OCI-LY1 (cell line): ENCODE measurements around the gene JAKMIP1.

Experiments used
- H2AFZ ChIP-seq: fragments of 200-600 bp; sonication (generic), shearing (Covaris generic); 2 replicates; pipeline ENCODE4 v1.6.0; 2014; ENCODE audit warnings: antibody characterized with exemption, mild to moderate bottlenecking, low read length
- H3F3A ChIP-seq: fragments of 200-600 bp; sonication (generic), shearing (Covaris generic); 2 replicates; pipeline ENCODE4 v1.6.0; 2014; ENCODE audit warnings: mild to moderate bottlenecking, antibody characterized with exemption, low read length, moderate library complexity; ENCODE audit not compliant: insufficient read depth
- H3K27ac ChIP-seq: fragments of 200-600 bp; sonication (generic); 2 replicates; pipeline ENCODE4 v1.5.1; 2014; ENCODE audit warnings: low read length, mixed run types, mild to moderate bottlenecking, low read depth; ENCODE audit not compliant: poor library complexity, severe bottlenecking
- H3K27me3 ChIP-seq: fragments of 200-600 bp; sonication (generic); 2 replicates; pipeline ENCODE4 v1.6.0; 2014; ENCODE audit warnings: antibody characterized with exemption, mild to moderate bottlenecking, low read length, moderate library complexity; ENCODE audit not compliant: insufficient read depth
- H3K36me3 ChIP-seq: fragments of 200-600 bp; sonication (generic); 2 replicates; pipeline ENCODE4 v1.6.1; 2014; ENCODE audit warnings: mild to moderate bottlenecking, antibody characterized with exemption, low read length, moderate library complexity, mixed read lengths; ENCODE audit not compliant: insufficient read depth
- H3K4me1 ChIP-seq: fragments of 200-600 bp; sonication (generic); 2 replicates; pipeline ENCODE4 v1.5.1; 2014; ENCODE audit warnings: mild to moderate bottlenecking, low read length, moderate library complexity; ENCODE audit not compliant: insufficient read depth, severe bottlenecking
- H3K4me2 ChIP-seq: fragments of 200-600 bp; sonication (generic), shearing (Covaris generic); 2 replicates; pipeline ENCODE4 v1.6.1; 2014; ENCODE audit warnings: low read length
- H3K4me3 ChIP-seq: fragments of 200-600 bp; sonication (generic); 2 replicates; pipeline ENCODE4 v1.5.1; 2014; ENCODE audit warnings: low read length, low read depth, mild to moderate bottlenecking, mixed read lengths; ENCODE audit not compliant: poor library complexity, severe bottlenecking
- H3K79me2 ChIP-seq: fragments of 200-600 bp; shearing (Covaris generic); 2 replicates; pipeline ENCODE4 v1.6.1; 2016; ENCODE audit warnings: mixed run types, low read length, mixed read lengths; ENCODE audit not compliant: insufficient read depth
- H3K9ac ChIP-seq: fragments of 200-600 bp; sonication (generic), shearing (Covaris generic); 2 replicates; pipeline ENCODE4 v1.6.1; 2014; ENCODE audit warnings: mild to moderate bottlenecking, low read length, mixed read lengths
- H3K9me2 ChIP-seq: fragments of 200-600 bp; sonication (generic), shearing (Covaris generic); 2 replicates; pipeline ENCODE4 v1.6.1; 2014; ENCODE audit warnings: low read depth, mild to moderate bottlenecking, low read length, mixed read lengths
- H3K9me3 ChIP-seq: fragments of 200-600 bp; shearing (Covaris generic); 2 replicates; pipeline ENCODE4 v1.6.1; 2014; ENCODE audit warnings: low read length, mixed read lengths
- H4K20me1 ChIP-seq: fragments of 200-600 bp; sonication (generic), shearing (Covaris generic); 2 replicates; pipeline ENCODE4 v1.6.0; 2016; ENCODE audit warnings: mild to moderate bottlenecking, low read length; ENCODE audit not compliant: insufficient read depth
- CTCF ChIP-seq: fragments of 200-600 bp; sonication (generic), shearing (Covaris generic); IDR thresholded peaks from 2 replicates; pipeline ENCODE4 v1.5.1; 2017; ENCODE audit warnings: mild to moderate bottlenecking, antibody characterized with exemption, low read length, moderate library complexity, mixed read lengths
- EZH2 ChIP-seq: fragments of 200-600 bp; sonication (generic), shearing (Covaris generic); IDR thresholded peaks from 2 replicates; pipeline ENCODE4 v1.8.0; 2017; ENCODE audit warnings: borderline replicate concordance, mixed run types, mild to moderate bottlenecking, antibody characterized with exemption, low read length, moderate library complexity, mixed read lengths

The JAKMIP1 gene

GRCh38 chr4:6041800-6042199, 158.5 kb downstream of the JAKMIP1 start:
- Histone ChIP-seq H3K27ac (no peak overlapping the region), H3K4me1 (no peaks in the 10 kb centered on the region), H3K27me3 (no peaks in the 10 kb centered on the region), H3K4me2 (no peak overlapping the region), H3F3A (no peaks in the 10 kb centered on the region), H3K36me3 (no peaks in the 10 kb centered on the region), H4K20me1 (no peaks in the 10 kb centered on the region), H3K79me2 (no peaks in the 10 kb centered on the region), H3K9me3 (no peaks in the 10 kb centered on the region), H3K9ac (no peak overlapping the region), H3K4me3 (no peak overlapping the region), H2AFZ (no peak overlapping the region), H3K9me2 (no peaks in the 10 kb centered on the region)
- no peak for TF ChIP-seq EZH2
- no peak for TF ChIP-seq CTCF

GRCh38 chr4:6038711-6039110, 161.6 kb downstream of the JAKMIP1 start:
- Histone ChIP-seq H3K27ac (no peak overlapping the region), H3K36me3 (no peaks in the 10 kb centered on the region), H3F3A (no peaks in the 10 kb centered on the region), H3K4me2 (no peak overlapping the region), H3K9me3 (no peaks in the 10 kb centered on the region), H3K4me3 (no peak overlapping the region), H2AFZ (no peak overlapping the region), H3K9ac (no peak overlapping the region), H3K27me3 (no peaks in the 10 kb centered on the region), H3K9me2 (no peaks in the 10 kb centered on the region), H4K20me1 (no peaks in the 10 kb centered on the region), H3K79me2 (no peaks in the 10 kb centered on the region), H3K4me1 (no peaks in the 10 kb centered on the region)
- TF ChIP-seq EZH2 = no peak
- TF ChIP-seq CTCF = no peak

- H3K9me3 ChIP-seq = no peaks in the 10 kb centered on the region
- no peak overlapping the region for H3K9ac ChIP-seq
- no peak overlapping the region for H3K27ac ChIP-seq
- no peaks in the 10 kb centered on the region for H4K20me1 ChIP-seq
- H3F3A ChIP-seq = no peaks in the 10 kb centered on the region
- H3K4me3 ChIP-seq = no peak overlapping the region
- H3K27me3 ChIP-seq = no peaks in the 10 kb centered on the region
- no peaks in the 10 kb centered on the region for H3K79me2 ChIP-seq
- TF ChIP-seq CTCF (no peak), EZH2 (no peak)
- no peaks in the 10 kb centered on the region for H3K4me1 ChIP-seq
- no peak overlapping the region for H3K4me2 ChIP-seq
- H3K36me3 ChIP-seq = no peaks in the 10 kb centered on the region
- no peak overlapping the region for H2AFZ ChIP-seq
- H3K9me2 ChIP-seq = no peaks in the 10 kb centered on the region
Measured at GRCh38 chr4:6035786-6036185, 164.6 kb downstream of the JAKMIP1 start.
